Measurements from ENCODE around the gene FAM184A.

Gene FAM184A

GRCh38 chr6:118923035-118923434, 155.4 kb downstream of the FAM184A start:
- in situ Hi-C loops (cut with HindIII; ENCODE audit: low sequenced_read_pairs): no loop called here

DNA sequence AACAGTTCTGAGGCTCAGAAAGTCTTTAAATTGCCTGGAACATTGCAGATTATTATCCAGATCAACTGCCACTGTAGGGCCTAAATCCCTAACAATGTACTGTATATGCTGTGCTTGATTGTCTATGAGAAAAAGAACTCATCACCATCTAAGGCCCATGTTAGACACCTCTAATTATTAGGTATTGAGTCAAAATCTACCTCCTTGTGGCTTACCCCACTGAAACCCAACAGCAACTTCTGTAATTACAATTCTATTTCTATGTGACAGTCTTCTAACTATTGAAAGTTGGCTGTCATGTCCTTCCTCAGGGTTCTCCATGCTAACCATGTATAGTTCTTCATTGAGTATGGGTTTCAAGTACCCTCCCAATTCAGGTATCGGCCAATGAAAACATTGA, 157.4 kb downstream of the FAM184A start:
- in situ Hi-C loops (cut with HindIII; ENCODE audit: low sequenced_read_pairs): no loop called here

- in situ Hi-C loops (cut with HindIII; ENCODE audit: low sequenced_read_pairs): no loop called here
Measured at GRCh38 chr6:118918329-118918725, 160.1 kb downstream of the FAM184A start.

- in situ Hi-C loops (cut with HindIII; ENCODE audit: low sequenced_read_pairs): no loop called here
Measured at GRCh38 chr6:118917546-118918328, 160.7 kb downstream of the FAM184A start.

DNA sequence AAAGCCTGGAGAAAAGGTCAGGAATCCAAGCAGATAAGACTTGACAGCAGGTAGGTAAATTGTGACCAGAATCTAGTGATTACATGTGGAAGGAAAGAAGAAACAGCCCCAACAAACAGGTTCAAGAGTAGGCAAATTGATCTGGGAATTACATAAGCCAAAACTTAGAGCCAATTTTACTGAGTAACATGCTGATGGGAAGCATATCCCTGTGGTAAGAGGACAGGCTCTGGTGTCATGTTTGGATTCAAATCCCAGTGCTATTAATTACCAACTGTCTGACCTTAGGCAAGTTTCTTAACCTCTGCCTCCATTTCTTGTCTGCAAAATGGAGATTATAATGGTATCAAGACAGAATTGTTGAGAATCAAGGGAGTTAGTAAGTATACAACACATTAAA, 163.9 kb downstream of the FAM184A start:
- in situ Hi-C loops (cut with HindIII; ENCODE audit: low sequenced_read_pairs): no loop called here

DNA sequence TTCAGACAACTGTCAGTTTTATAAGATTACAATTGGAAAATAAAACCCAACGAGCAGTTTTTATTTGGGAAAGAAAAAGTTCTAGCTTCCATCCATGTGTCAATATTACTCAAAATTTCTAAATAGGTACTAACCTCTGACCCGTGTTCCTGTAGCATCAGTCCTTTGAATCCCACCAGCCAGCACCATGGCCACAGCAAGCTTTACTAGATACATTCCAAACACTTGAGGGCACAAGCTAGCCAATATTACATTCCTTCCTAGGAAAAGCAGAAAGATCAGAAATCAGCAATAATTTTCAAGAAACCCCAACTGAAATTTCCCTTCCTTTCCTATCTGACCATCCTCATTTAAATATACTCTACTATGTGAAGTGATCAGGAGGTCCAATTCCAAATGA, 165.3 kb downstream of the FAM184A start:
- in situ Hi-C loops (cut with HindIII; ENCODE audit: low sequenced_read_pairs): no loop called here

DNA sequence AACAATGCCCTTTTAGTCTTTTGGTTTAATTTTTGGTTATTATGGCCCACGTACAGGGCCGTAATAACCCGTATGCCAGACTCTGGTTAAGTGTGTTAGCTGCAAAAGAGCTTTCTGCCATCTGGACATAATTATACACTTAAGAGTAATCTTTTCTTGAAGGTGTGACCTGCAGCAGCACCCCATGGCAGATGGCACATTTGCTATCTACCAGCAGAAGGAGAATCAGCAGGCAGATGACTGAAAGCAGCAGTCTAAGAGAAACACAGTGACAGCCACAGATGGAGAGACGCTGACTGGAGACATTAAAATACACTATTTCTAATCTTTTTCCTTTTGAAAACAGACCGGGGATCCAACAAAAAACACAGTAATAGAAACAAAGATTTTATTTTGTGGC, 165.8 kb downstream of the FAM184A start:
- in situ Hi-C loops (cut with HindIII; ENCODE audit: low sequenced_read_pairs): no loop called here

Data from endothelial cell of hepatic sinusoid (primary cell).